ENCODE results near the gene PDE4B. TPM values are rescaled to one million over a fixed set of nuclear protein-coding genes. Genes with fewer than 3 reads are reported as not detected.
"Not testable (repeated sequence)": the region's sequence is repeated elsewhere in the genome, so short reads cannot be mapped to it uniquely, and the experiment has no call there.

The PDE4B gene
- total RNA-seq, 2 donors from 2014 or later: 60.3 to 78.5 TPM

DNA sequence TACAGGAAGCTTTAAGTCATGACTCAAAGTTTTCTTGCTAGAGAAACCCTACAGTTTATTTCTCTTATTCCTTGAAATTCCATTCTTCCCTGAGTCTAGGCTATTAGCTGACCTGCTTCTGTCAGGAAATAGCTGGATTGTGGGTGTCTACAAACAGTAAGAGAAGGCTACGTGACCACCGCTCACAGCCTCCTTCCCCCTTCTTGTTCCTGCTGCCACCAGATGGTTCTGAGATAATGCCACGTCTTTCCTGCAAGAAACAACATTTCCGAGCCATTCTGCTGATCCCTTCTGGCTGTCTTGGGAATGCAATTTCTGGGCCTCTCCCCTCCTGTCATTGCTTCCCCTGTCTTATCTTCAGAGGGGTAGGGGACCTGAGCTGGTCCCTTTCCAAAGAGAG lies 612.4 kb downstream of the PDE4B start:
- no peaks in the 10 kb centered on the region for H3K27me3 Mint-ChIP-seq
- H3K36me3 Mint-ChIP-seq (ENCODE audit: low read depth): peaks cover under 1% of the 10 kb centered on the region
- ATAC-seq (replicated peaks): no peak
- H3K4me3 Mint-ChIP-seq: no peak overlapping the region
- H3K9me3 Mint-ChIP-seq: peaks cover 8% of the 10 kb centered on the region
- H3K4me1 Mint-ChIP-seq: peaks cover 14% of the 10 kb centered on the region
- H3K27ac Mint-ChIP-seq: no peak overlapping the region

GRCh38 chr1:66411449-66411848 lies 618.8 kb downstream of the PDE4B start:
- H3K4me1 Mint-ChIP-seq: peaks cover 12% of the 10 kb centered on the region
- H3K36me3 Mint-ChIP-seq (ENCODE audit: low read depth); H3K27me3 Mint-ChIP-seq; H3K4me3 Mint-ChIP-seq; H3K27ac Mint-ChIP-seq; ATAC-seq (replicated peaks): not testable (repeated sequence)
- H3K9me3 Mint-ChIP-seq: peaks cover 16% of the 10 kb centered on the region

GRCh38 chr1:66412704-66413103 lies 620.0 kb downstream of the PDE4B start:
- Mint-ChIP-seq H3K27ac (no peak overlapping the region), H3K4me1 (peaks cover 12% of the 10 kb centered on the region), H3K27me3 (no peaks in the 10 kb centered on the region)

GRCh38 chr1:66413136-66413837 lies 620.6 kb downstream of the PDE4B start:
- no peaks in the 10 kb centered on the region for H3K36me3 Mint-ChIP-seq (ENCODE audit: low read depth)
- peaks cover 12% of the 10 kb centered on the region for H3K4me1 Mint-ChIP-seq
- H3K27me3 Mint-ChIP-seq: no peaks in the 10 kb centered on the region
- no peak overlapping the region for H3K27ac Mint-ChIP-seq
- ATAC-seq (replicated peaks): no peak
- H3K9me3 Mint-ChIP-seq: peaks cover 25% of the 10 kb centered on the region
- H3K4me3 Mint-ChIP-seq: no peak overlapping the region

More at GRCh38 chr1:66412704-66413103, 620.0 kb downstream of the PDE4B start:
- H3K9me3 Mint-ChIP-seq: peaks cover 20% of the 10 kb centered on the region
- ATAC-seq (replicated peaks): no peak
- no peaks in the 10 kb centered on the region for H3K36me3 Mint-ChIP-seq (ENCODE audit: low read depth)
- no peak overlapping the region for H3K4me3 Mint-ChIP-seq

GRCh38 chr1:66413838-66414175 lies 621.1 kb downstream of the PDE4B start:
- Mint-ChIP-seq H3K27ac (no peak overlapping the region), H3K36me3 (ENCODE audit: low read depth) (no peaks in the 10 kb centered on the region), H3K9me3 (peaks cover 23% of the 10 kb centered on the region), H3K4me3 (no peak overlapping the region), H3K27me3 (no peaks in the 10 kb centered on the region), H3K4me1 (peaks cover 12% of the 10 kb centered on the region)
- ATAC-seq (replicated peaks): no peak

DNA sequence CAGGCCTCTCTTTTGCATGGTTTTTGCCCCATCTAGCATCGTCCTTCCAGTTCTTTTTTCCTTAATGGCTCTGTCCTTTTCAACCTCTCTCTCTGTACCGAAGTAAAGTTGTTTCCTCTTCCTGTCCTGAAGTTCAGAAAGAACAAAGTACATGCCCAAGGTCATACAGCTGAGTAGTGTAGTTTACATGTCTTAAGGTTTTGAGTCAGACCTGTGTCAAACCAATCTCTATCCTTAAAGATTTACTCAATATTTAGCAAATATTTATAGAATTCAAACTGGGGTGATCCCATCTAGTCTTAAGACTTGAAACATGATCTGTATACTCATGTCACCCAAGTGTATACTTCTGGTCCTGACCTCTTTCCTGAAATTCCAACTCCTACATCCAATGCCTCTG lies 622.6 kb downstream of the PDE4B start:
- H3K36me3 Mint-ChIP-seq (ENCODE audit: low read depth): no peaks in the 10 kb centered on the region
- no peaks in the 10 kb centered on the region for H3K27me3 Mint-ChIP-seq
- H3K9me3 Mint-ChIP-seq: peaks cover 19% of the 10 kb centered on the region
- ATAC-seq (replicated peaks): no peak
- H3K4me1 Mint-ChIP-seq: peaks cover 12% of the 10 kb centered on the region
- H3K4me3 Mint-ChIP-seq: no peak overlapping the region
- no peak overlapping the region for H3K27ac Mint-ChIP-seq

DNA sequence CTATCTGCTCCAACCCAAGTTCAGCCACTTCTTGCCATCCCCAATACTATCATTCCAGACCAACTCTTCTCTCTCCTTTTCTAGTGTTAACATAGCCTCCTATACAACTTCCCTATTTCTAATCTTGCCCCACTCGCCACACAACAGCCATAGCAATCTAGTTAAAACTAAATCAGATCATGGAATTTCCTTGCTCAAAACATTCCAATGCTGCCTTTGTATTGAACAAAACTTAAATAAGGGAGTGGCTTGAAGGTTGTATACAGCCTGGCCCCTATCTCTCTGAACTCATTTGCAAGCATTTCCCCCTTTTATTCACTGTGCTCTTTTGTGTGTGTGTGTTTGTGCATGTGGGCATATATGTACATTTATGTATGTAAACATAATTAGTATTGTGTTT lies 623.2 kb downstream of the PDE4B start:
- H3K27me3 Mint-ChIP-seq: no peaks in the 10 kb centered on the region
- H3K4me1 Mint-ChIP-seq: peaks cover 9% of the 10 kb centered on the region
- no peaks in the 10 kb centered on the region for H3K36me3 Mint-ChIP-seq (ENCODE audit: low read depth)
- peaks cover 19% of the 10 kb centered on the region for H3K9me3 Mint-ChIP-seq
- no peak overlapping the region for H3K4me3 Mint-ChIP-seq
- H3K27ac Mint-ChIP-seq: no peak overlapping the region
- ATAC-seq (replicated peaks): no peak

- H3K27me3 Mint-ChIP-seq: no peaks in the 10 kb centered on the region
- no peak overlapping the region for H3K4me3 Mint-ChIP-seq
- H3K27ac Mint-ChIP-seq: no peak overlapping the region
- H3K36me3 Mint-ChIP-seq (ENCODE audit: low read depth): no peaks in the 10 kb centered on the region
- ATAC-seq (replicated peaks): no peak
- H3K4me1 Mint-ChIP-seq: peaks cover 5% of the 10 kb centered on the region
- H3K9me3 Mint-ChIP-seq: peaks cover 19% of the 10 kb centered on the region
Observed at GRCh38 chr1:66416295-66416694, 623.6 kb downstream of the PDE4B start.

- H3K4me3 Mint-ChIP-seq: no peak overlapping the region
- H3K4me1 Mint-ChIP-seq: no peaks in the 10 kb centered on the region
- H3K27me3 Mint-ChIP-seq: no peaks in the 10 kb centered on the region
- no peaks in the 10 kb centered on the region for H3K36me3 Mint-ChIP-seq (ENCODE audit: low read depth)
- no peak for ATAC-seq (replicated peaks)
- H3K27ac Mint-ChIP-seq: no peak overlapping the region
- peaks cover 16% of the 10 kb centered on the region for H3K9me3 Mint-ChIP-seq
Observed at GRCh38 chr1:66418021-66418420, 625.3 kb downstream of the PDE4B start.

- not testable (repeated sequence) for H3K36me3 Mint-ChIP-seq (ENCODE audit: low read depth); H3K4me1 Mint-ChIP-seq; H3K27me3 Mint-ChIP-seq; ATAC-seq (replicated peaks); H3K4me3 Mint-ChIP-seq; H3K27ac Mint-ChIP-seq
- H3K9me3 Mint-ChIP-seq: peaks cover 16% of the 10 kb centered on the region
Observed at GRCh38 chr1:66420171-66420570, 627.5 kb downstream of the PDE4B start.

DNA sequence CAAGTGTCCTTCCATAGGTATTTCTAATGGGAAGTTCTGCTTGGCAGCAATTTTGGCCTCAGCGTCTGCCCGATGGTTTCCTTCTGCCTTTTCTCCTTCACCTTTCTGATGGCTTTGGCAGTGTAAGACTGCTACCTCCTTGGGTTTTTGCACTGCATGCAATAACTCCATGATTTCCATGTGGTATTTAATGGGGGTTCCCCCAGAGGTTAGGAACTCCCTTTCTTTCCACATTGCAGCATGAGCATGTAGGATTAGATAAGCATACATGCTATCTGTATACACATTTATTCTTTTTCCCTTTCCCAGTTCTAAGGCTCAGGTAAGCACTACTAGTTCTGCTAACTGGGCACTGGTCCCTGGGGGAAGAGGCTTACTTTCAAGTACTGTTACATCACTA lies 628.2 kb downstream of the PDE4B start:
- H3K27me3 Mint-ChIP-seq; H3K36me3 Mint-ChIP-seq (ENCODE audit: low read depth); H3K27ac Mint-ChIP-seq; H3K4me1 Mint-ChIP-seq; ATAC-seq (replicated peaks); H3K4me3 Mint-ChIP-seq: not testable (repeated sequence)
- peaks cover 12% of the 10 kb centered on the region for H3K9me3 Mint-ChIP-seq

DNA sequence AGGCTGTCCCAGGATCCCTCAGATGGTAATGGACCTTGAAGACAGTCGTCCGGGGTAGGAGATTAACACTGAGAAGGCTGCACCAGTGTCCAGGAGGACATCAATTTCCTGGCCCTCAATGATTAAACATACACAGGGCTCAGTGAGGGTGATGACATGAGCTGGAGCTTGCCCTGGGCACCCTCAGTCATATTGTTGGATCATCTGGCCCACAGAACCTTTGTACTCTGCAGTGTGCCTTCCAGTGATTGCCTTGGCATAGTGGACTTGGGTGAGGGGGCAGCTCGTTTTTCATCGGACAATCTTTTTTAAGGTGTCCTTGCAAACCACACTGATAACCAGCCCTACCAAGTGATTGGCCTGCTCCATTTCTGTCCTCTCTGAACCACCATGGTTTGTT lies 630.1 kb downstream of the PDE4B start:
- Mint-ChIP-seq H3K9me3 (peaks cover 7% of the 10 kb centered on the region), H3K27me3 (no peaks in the 10 kb centered on the region), H3K4me1 (no peaks in the 10 kb centered on the region), H3K4me3 (no peak overlapping the region), H3K36me3 (ENCODE audit: low read depth) (no peaks in the 10 kb centered on the region), H3K27ac (no peak overlapping the region)
- ATAC-seq (replicated peaks): no peak

Measured in activated T-helper 17 cell treated with anti-CD3 and anti-CD28 coated beads, Interleukin-2, amount 50 U/mL, for 72 hours (primary cell).